Measurements from ENCODE around the gene STEAP1.

GRCh38 chr7:90119178-90119971 is 34.9 kb upstream of the STEAP1 start:
- TF ChIP-seq CTCF (IDR thresholded peaks at IDR 0.05): no peak
- TF ChIP-seq POLR2AphosphoS5 (IDR thresholded peaks at IDR 0.05; ENCODE audit: low read depth, low read length): no peak
- TF ChIP-seq SIN3A (IDR thresholded peaks at IDR 0.05; ENCODE audit: borderline replicate concordance, insufficient read depth, low read depth, low read length): no peak
- TF ChIP-seq TCF7L2 (IDR thresholded peaks at IDR 0.05; ENCODE audit: low read depth, low read length): no peak

Data from Panc1 (cell line).